ENCODE measurements around the gene FTSJ1.

DNA sequence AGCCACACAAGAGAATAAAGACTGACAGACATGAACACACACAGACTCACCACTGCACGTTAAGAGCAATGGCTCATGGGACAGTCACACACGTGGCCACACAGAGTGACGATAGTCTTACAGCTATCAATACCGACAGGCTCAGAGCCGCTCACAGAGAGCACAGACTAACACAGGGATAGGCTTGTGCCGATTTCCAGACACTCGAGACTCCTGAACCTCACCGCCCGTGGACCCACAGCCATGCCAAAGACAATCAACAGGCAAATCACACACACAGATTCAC is 5.2 kb upstream of the FTSJ1 start:
- TF ChIP-seq ELF4 (IDR thresholded peaks at IDR 0.05) (no peak), FOXM1 (IDR thresholded peaks at IDR 0.05; ENCODE audit: borderline replicate concordance) (no peak), SP1 (IDR thresholded peaks at IDR 0.05) (no peak), FOXA1 (IDR thresholded peaks at IDR 0.05) (no peak), ZNF384 (IDR thresholded peaks at IDR 0.05) (no peak), LEF1 (IDR thresholded peaks at IDR 0.05; ENCODE audit: borderline replicate concordance) (no peak), FOXK2 (IDR thresholded peaks at IDR 0.05) (no peak), BHLHE40 (IDR thresholded peaks at IDR 0.05; ENCODE audit: borderline replicate concordance) (no peak), NFRKB (IDR thresholded peaks at IDR 0.05) (no peak), ARNT (IDR thresholded peaks at IDR 0.05) (no peak), CTBP1 (IDR thresholded peaks at IDR 0.05; ENCODE audit: borderline replicate concordance) (no peak), HDGF (IDR thresholded peaks at IDR 0.05; ENCODE audit: borderline replicate concordance) (no peak)
- TF ChIP-seq, protein P1, sequence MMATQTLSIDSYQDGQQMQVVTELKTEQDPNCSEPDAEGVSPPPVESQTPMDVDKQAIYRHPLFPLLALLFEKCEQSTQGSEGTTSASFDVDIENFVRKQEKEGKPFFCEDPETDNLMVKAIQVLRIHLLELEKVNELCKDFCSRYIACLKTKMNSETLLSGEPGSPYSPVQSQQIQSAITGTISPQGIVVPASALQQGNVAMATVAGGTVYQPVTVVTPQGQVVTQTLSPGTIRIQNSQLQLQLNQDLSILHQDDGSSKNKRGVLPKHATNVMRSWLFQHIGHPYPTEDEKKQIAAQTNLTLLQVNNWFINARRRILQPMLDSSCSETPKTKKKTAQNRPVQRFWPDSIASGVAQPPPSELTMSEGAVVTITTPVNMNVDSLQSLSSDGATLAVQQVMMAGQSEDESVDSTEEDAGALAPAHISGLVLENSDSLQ (IDR thresholded peaks at IDR 0.05) = no peak
